Pulmonary artery endothelial cell (primary cell): ENCODE data around the gene GAS6. TPM values are rescaled to one million over a fixed set of nuclear protein-coding genes. Genes with fewer than 3 reads are reported as not detected.

Experiments used
- DNase-seq: peaks from one replicate; pipeline ENCODE4 v3.0.0-alpha.2; 2011; ENCODE audit warnings: low read depth, low spot score
- total RNA-seq: library from RNA; depleted of rRNA; stranded (reverse); fragments of >200 nt; gene quantifications from 2 replicates; pipeline ENCODE4 v1.2.3, GENCODE V29; 2014

Gene GAS6
- total RNA-seq, 1 donor from 2014 or later, result 127 TPM

- no peak for DNase-seq
Observed at GRCh38 chr13:113887700-113888201, 23.9 kb upstream of the GAS6 start.

GRCh38 chr13:113886561-113887112 lies 22.8 kb upstream of the GAS6 start:
- DNase-seq, result no peak

- no peak for DNase-seq
Observed at GRCh38 chr13:113884821-113885220, 20.9 kb upstream of the GAS6 start.

- no peak for DNase-seq
Observed at GRCh38 chr13:113883921-113884804, 20.3 kb upstream of the GAS6 start.

GRCh38 chr13:113883314-113883811 lies 19.5 kb upstream of the GAS6 start:
- DNase-seq, result no peak

- no peak for DNase-seq
Observed at GRCh38 chr13:113882716-113883115, 18.8 kb upstream of the GAS6 start.

- no peak for DNase-seq
Observed at GRCh38 chr13:113882267-113882630, 18.4 kb upstream of the GAS6 start.

- no peak for DNase-seq
Observed at GRCh38 chr13:113881614-113882266, 17.9 kb upstream of the GAS6 start.

GRCh38 chr13:113880651-113881611 lies 17.1 kb upstream of the GAS6 start:
- no peak for DNase-seq

- DNase-seq, result no peak
Observed at GRCh38 chr13:113879494-113880360, 15.9 kb upstream of the GAS6 start.

- no peak for DNase-seq
Observed at GRCh38 chr13:113879017-113879416, 15.1 kb upstream of the GAS6 start.

- DNase-seq, result no peak
Observed at GRCh38 chr13:113877149-113877990, 13.5 kb upstream of the GAS6 start.

- DNase-seq, result no peak
Observed at GRCh38 chr13:113876346-113877148, 12.7 kb upstream of the GAS6 start.

GRCh38 chr13:113875837-113876281 lies 12.0 kb upstream of the GAS6 start:
- DNase-seq, result no peak

- no peak for DNase-seq
Observed at GRCh38 chr13:113875429-113875815, 11.5 kb upstream of the GAS6 start.

GRCh38 chr13:113874579-113875428 lies 10.9 kb upstream of the GAS6 start:
- no peak for DNase-seq

GRCh38 chr13:113874177-113874576 lies 10.3 kb upstream of the GAS6 start:
- DNase-seq, result no peak
